ENCODE measurements around the gene ZCCHC7.

The ZCCHC7 gene

DNA sequence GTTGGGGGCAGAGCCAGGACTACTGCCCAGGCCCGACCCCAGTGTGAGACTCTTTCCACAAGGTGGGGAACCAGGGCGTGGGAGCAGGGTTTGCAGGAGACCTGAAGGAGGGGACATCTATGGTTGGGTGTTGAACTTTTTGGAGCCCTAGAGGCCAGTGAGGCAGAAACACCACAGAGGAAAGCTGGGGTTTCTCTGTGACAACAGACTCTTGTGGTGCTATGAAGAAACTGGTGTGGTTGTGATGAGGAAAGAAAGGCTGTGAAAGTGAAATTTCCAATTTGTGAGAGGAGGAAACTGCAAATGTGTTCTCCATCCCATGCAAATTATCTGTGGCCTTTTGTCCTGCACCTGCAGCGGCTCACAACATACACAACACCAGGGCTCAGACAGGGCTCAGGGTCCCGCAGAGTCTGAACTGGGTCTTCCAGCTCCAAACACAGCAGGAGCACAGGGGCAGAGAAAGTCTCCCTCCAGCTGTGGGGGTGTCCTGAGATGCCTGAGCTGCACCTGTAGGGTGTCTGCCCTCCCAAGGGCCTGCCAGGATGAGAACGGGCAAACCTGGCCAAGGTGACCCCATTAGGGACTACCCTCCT lies 250.7 kb downstream of the ZCCHC7 start:
- H3K27ac ChIP-seq: no peak overlapping the region
- no peak for DNase-seq (ENCODE audit: low spot score)
- POLR2A ChIA-PET (ENCODE audit: low non-redundant PET): no interaction called here
- CTCF ChIA-PET: interaction anchor here (0.6 kb wide), 1 partner anchor 448 kb away, joined by 3 read pairs; no protein-coding TSS in a partner anchor
- no peak for TF ChIP-seq CTCF (conservative IDR thresholded peaks at IDR 0.05; ENCODE audit: low read depth)

DNA sequence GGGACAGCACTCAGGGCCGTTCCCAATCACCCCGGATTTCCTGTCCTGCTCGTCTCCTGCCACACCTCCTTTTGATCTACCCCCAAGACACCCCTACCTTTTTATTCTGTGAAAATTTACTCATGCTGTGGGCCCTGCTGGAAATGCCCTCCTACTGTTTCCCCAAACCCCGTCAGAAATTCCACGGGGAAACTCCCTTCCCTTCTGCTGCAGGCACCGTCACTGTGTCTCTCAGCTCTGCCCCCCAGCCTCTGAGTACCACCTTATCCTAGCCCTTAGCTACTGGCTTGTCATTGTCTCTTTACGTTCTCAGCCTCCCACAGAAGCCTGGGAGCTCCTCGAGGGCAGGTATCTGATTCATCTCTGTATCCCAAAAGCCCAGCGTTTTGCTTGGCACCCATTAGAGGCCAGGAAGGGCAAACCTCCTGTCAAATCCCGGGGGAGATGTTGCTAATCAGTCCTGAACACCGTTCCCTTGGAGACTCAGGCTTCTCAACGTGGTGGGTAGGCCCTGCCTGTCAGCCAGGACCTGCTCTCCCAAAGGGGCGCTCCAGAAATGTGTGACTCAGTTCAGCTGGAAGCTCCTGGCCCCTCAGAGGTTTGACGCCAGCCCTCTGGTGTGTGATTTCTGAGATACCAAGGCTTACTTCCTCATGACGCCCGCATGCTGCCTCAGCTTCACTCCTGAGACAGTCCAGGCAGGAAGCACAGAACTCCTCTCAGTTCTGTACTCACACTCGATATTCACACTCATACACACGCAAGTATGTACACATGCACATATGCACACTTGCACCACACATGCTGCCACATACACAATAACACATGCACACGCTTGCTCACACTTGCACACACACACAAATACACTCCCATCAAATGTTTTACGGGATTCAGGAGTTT lies 251.4 kb downstream of the ZCCHC7 start:
- no peak for TF ChIP-seq CTCF (conservative IDR thresholded peaks at IDR 0.05; ENCODE audit: low read depth)
- H3K27ac ChIP-seq: no peak overlapping the region
- POLR2A ChIA-PET (ENCODE audit: low non-redundant PET): no interaction called here
- CTCF ChIA-PET: interaction anchor here (0.6 to 0.7 kb wide), 4 partner anchors 13 to 447 kb away, joined by 3 read pairs; no protein-coding TSS in a partner anchor
- DNase-seq (ENCODE audit: low spot score): no peak

DNA sequence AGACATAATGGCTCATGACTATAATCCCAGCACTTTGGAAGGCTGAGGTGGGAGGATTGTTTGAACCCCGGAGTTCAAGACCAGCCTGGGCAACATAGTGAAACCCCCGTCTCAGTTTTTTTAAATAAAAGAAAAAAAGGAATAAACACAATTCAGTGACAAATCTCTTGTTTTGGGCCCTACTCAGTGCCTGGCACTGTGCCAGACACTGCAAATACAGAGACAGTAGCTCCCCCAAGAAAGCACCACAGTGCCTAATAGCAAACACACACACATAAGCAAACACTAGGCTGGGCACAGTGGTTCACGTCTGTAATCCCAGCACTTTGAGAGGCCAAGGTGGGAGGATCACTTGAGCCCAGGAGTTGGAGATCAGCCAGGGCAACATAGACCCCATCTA lies 252.5 kb downstream of the ZCCHC7 start:
- no peak for TF ChIP-seq CTCF (conservative IDR thresholded peaks at IDR 0.05; ENCODE audit: low read depth)
- ChIA-PET POLR2A (ENCODE audit: low non-redundant PET) (no interaction called here), CTCF (interaction anchor here (0.7 kb wide), 2 partner anchors 18 to 377 kb away, joined by 3 read pairs; no protein-coding TSS in a partner anchor)
- H3K27ac ChIP-seq: no peak overlapping the region
- no peak for DNase-seq (ENCODE audit: low spot score)

DNA sequence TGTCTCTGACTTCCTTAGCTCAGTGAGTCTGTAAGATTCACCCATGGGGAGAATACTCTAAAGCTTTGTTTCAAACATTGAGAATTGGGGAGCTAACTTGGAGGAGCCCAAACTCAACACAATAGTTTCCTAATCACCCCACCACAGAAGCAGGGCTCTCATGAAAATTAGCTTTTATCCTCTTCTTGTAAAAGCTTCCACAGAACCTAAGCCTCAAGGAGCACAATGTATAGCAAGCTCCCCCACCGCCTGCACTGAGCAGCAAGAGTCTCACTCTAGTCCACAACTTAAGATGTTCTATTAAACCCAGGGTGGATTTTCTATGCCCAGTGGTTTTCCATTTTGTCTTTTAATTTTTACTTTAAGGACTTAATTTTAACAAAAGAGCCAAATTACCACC lies 253.2 kb downstream of the ZCCHC7 start:
- no peak for TF ChIP-seq CTCF (conservative IDR thresholded peaks at IDR 0.05; ENCODE audit: low read depth)
- no peak for DNase-seq (ENCODE audit: low spot score)
- POLR2A ChIA-PET (ENCODE audit: low non-redundant PET): no interaction called here
- CTCF ChIA-PET: no interaction called here
- H3K27ac ChIP-seq: no peak overlapping the region

DNA sequence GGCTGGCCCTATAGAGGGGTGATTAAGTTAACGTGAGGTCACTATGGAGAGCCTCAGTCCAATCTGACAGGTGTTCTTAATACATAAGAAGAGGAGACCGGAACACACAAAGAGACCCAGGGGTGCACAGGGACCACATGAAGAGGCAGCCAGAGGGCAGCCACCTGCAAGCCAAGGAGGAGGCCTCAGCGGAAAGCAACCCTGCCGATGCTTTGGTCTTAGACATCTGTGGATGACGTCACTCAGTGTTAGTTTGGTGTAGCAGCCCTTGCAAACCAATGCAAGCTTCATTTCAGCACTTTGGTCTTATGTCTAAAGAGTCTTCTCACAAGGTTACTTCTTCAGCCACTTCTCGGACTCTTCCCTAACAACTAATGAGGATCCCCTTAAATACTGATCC lies 254.5 kb downstream of the ZCCHC7 start:
- POLR2A ChIA-PET (ENCODE audit: low non-redundant PET): no interaction called here

More for the DNA sequence above, 254.5 kb downstream of the ZCCHC7 start:
- CTCF ChIA-PET: interaction anchor here (0.6 kb wide), 1 partner anchor 281 kb away, joined by 8 read pairs; no protein-coding TSS in a partner anchor
- no peak overlapping the region for H3K27ac ChIP-seq
- DNase-seq (ENCODE audit: low spot score): no peak
- TF ChIP-seq CTCF (conservative IDR thresholded peaks at IDR 0.05; ENCODE audit: low read depth): no peak
